ENCODE data around the gene BATF3. TPM values are rescaled to one million over a fixed set of nuclear protein-coding genes. Genes with fewer than 3 reads are reported as not detected.
A peak's percentile ranks its signal among the peaks of the same experiment; 100 is the strongest.
"Not testable (repeated sequence)": the region's sequence is repeated elsewhere in the genome, so short reads cannot be mapped to it uniquely, and the experiment has no call there.

Gene BATF3
- total and polyA plus RNA-seq, 5 donors from 2014 or later: 1.6 to 4.4 (median 2.6) TPM

DNA sequence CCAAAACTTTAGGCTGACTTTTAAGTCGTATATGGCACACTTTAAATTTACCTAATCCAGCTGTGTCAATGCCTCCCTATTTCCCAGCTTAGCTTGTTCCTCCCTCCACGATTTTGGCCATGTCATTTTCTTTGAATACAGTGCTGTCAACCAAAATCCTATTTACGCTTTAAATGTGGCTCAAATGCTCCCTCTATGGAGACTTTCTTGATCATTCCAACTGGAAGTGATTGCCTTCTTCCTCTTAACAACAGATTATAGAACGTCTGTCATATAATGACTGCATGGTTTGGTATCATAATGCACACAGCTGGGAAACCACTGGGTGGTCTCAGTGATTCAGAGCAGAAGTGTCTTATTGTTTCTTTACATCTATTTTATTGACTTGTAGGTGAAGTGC lies 18.9 kb upstream of the BATF3 start:
- Mint-ChIP-seq H3K27ac (no peak overlapping the region), H3K9me3 (peaks cover 0 to 7% (median 0%) of the 10 kb centered on the region in 7 donors), H3K36me3 (peaks cover 2% of the 10 kb centered on the region), H3K4me3 (no peak overlapping the region), H3K27me3 (peaks cover 22% of the 10 kb centered on the region), H3K4me1 (peaks cover 9 to 20% (median 17%) of the 10 kb centered on the region in 4 donors)
- peaks cover 13% of the 10 kb centered on the region for H3K4me1 ChIP-seq (ENCODE audit: control insufficient read depth, insufficient read depth, low read length, poor library complexity, severe bottlenecking)
- ATAC-seq (ENCODE audit: low read depth in 2 of 2) (no peak), DNase-seq (no peak)
- no peaks in the 10 kb centered on the region for H3K9me3 ChIP-seq (ENCODE audit: control insufficient read depth in 2 of 2, low read length in 2 of 2)
- H3K27me3 ChIP-seq (ENCODE audit: control insufficient read depth, insufficient read depth, low read length): peaks cover 5% of the 10 kb centered on the region
- H3K4me3 ChIP-seq (ENCODE audit: low read depth, low read length): no peak overlapping the region
- no peak overlapping the region for H3K27ac ChIP-seq (ENCODE audit: insufficient read depth, low read length, poor library complexity, severe bottlenecking)
- no peaks in the 10 kb centered on the region for H3K36me3 ChIP-seq (ENCODE audit: control insufficient read depth, insufficient read depth, low read length)

DNA sequence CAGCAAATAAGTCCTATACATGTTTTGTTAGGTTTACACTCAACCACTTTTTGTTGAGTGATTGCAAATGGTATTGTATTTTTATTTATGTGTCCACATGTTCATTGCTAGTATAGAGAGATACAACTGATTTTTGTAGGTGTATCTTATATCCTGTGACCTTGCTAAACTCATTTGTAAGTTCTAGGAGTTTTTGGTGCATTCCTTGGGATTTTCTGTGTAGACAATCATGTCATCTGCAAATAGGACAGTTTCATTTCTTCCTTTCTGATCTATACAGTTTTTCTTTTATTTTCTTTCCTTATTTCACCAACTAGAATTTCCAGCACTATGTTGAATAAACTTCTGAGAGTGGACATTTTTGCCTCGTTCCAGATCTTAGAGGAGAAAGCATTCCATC lies 16.5 kb upstream of the BATF3 start:
- Mint-ChIP-seq H3K36me3 (no peaks in the 10 kb centered on the region), H3K4me1 (peaks cover 0 to 4% (median 2%) of the 10 kb centered on the region in 4 donors), H3K9me3 (peaks cover 0 to 7% (median 0%) of the 10 kb centered on the region in 7 donors), H3K4me3 (no peak overlapping the region), H3K27ac (no peak overlapping the region), H3K27me3 (peaks cover 22% of the 10 kb centered on the region)
- Histone ChIP-seq H3K4me3 (ENCODE audit: low read depth, low read length) (no peak overlapping the region), H3K36me3 (ENCODE audit: control insufficient read depth, insufficient read depth, low read length) (no peaks in the 10 kb centered on the region), H3K27me3 (ENCODE audit: control insufficient read depth, insufficient read depth, low read length) (peaks cover 5% of the 10 kb centered on the region), H3K9me3 (ENCODE audit: control insufficient read depth in 2 of 2, low read length in 2 of 2) (no peaks in the 10 kb centered on the region), H3K27ac (ENCODE audit: insufficient read depth, low read length, poor library complexity, severe bottlenecking) (no peak overlapping the region), H3K4me1 (ENCODE audit: control insufficient read depth, insufficient read depth, low read length, poor library complexity, severe bottlenecking) (no peaks in the 10 kb centered on the region)
- ATAC-seq (ENCODE audit: low read depth in 2 of 2) (no peak), DNase-seq (no peak)

- Histone ChIP-seq H3K4me3 (ENCODE audit: low read depth, low read length) (no peak overlapping the region), H3K36me3 (ENCODE audit: control insufficient read depth, insufficient read depth, low read length) (no peaks in the 10 kb centered on the region), H3K27me3 (ENCODE audit: control insufficient read depth, insufficient read depth, low read length) (no peaks in the 10 kb centered on the region), H3K4me1 (ENCODE audit: control insufficient read depth, insufficient read depth, low read length, poor library complexity, severe bottlenecking) (no peaks in the 10 kb centered on the region), H3K9me3 (ENCODE audit: control insufficient read depth in 2 of 2, low read length in 2 of 2) (no peaks in the 10 kb centered on the region), H3K27ac (ENCODE audit: insufficient read depth, low read length, poor library complexity, severe bottlenecking) (no peak overlapping the region)
- peaks cover 0 to 4% (median 0%) of the 10 kb centered on the region in 7 donors for H3K9me3 Mint-ChIP-seq
- H3K4me1 Mint-ChIP-seq: no peaks in the 10 kb centered on the region
- no peak overlapping the region for H3K4me3 Mint-ChIP-seq
- H3K36me3 Mint-ChIP-seq: no peaks in the 10 kb centered on the region
- DNase-seq (no peak), ATAC-seq (ENCODE audit: low read depth in 2 of 2) (no peak)
- H3K27me3 Mint-ChIP-seq: peaks cover 17% of the 10 kb centered on the region
- no peak overlapping the region for H3K27ac Mint-ChIP-seq
Observed at GRCh38 chr1:212713465-212714136, 14.0 kb upstream of the BATF3 start.

DNA sequence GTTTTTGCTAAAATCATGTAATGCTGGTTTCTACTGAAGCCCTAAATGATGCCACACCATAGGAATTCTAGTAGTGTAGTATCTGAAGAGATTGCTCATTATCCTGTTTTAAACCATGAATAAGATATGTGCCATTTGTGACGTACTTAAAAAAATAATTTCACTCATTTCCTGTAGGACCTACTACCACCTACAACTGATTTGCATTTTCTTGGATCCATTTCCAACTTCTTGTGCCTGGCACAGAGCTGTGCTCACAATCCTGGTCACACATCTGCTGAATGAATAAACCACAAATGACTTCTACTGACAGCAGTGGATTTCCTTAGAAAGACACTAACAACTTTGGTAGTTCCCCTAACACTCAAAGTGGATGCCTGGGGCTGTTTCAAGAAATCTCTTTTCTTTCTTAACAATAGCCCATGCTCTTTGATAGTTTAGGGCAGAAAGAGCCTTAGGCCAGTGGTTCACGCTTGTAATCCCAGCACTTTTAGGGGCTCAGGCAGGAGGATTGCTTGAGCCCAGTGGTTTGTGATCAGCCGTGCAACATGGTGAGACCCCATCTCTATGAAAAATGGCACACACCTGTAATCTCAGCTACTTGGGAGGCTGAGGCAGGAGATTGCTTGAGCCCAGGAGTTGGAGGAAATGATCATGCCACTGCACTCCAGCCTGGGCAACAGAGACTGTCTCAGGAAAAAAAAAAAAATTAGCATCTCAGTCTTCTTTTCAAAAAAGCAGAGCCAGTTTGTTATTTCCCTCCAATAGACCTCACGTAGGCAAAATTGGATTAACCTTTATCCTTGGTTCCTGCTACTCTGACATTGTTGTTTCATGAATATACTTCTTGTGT lies 13.0 kb upstream of the BATF3 start:
- no peak overlapping the region for H3K4me3 Mint-ChIP-seq
- H3K9me3 Mint-ChIP-seq: peaks cover 0 to 2% (median 0%) of the 10 kb centered on the region in 7 donors

DNA sequence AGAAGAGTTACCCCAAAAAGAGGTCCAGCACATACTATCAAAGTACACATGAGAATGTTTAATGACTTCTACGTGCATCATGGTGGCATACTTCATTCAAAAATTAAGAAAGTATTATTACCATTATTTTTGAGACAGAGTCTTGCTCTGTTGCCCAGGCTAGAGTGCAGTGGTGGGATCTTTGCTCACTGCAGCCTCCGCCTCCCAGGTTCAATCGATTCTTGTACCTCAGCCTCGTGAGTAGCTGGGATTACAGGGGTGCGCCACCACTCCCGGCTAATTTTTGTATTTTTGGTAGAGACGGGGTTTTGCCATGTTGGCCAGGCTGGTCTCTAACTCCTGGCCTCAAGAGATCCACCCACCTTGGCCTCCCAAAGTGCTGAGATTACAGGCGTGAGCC lies 12.3 kb upstream of the BATF3 start:
- not testable (repeated sequence) for H3K4me1 Mint-ChIP-seq; H3K27ac Mint-ChIP-seq; H3K4me1 ChIP-seq (ENCODE audit: control insufficient read depth, insufficient read depth, low read length, poor library complexity, severe bottlenecking); H3K27ac ChIP-seq (ENCODE audit: insufficient read depth, low read length, poor library complexity, severe bottlenecking); ATAC-seq (ENCODE audit: low read depth in 2 of 2); H3K27me3 Mint-ChIP-seq; H3K4me3 ChIP-seq (ENCODE audit: low read depth, low read length); H3K36me3 ChIP-seq (ENCODE audit: control insufficient read depth, insufficient read depth, low read length); H3K27me3 ChIP-seq (ENCODE audit: control insufficient read depth, insufficient read depth, low read length); H3K9me3 Mint-ChIP-seq; H3K9me3 ChIP-seq (ENCODE audit: control insufficient read depth in 2 of 2, low read length in 2 of 2); H3K4me3 Mint-ChIP-seq; H3K36me3 Mint-ChIP-seq; DNase-seq

More for the DNA sequence above, 13.0 kb upstream of the BATF3 start:
- Mint-ChIP-seq H3K27me3 (peaks cover 13% of the 10 kb centered on the region), H3K36me3 (no peaks in the 10 kb centered on the region), H3K4me1 (no peaks in the 10 kb centered on the region), H3K27ac (no peak overlapping the region)
- ATAC-seq (ENCODE audit: low read depth in 2 of 2) (no peak), DNase-seq (peak in 1 of 3 donors; percentile 11)
- Histone ChIP-seq H3K9me3 (ENCODE audit: control insufficient read depth in 2 of 2, low read length in 2 of 2) (no peaks in the 10 kb centered on the region), H3K36me3 (ENCODE audit: control insufficient read depth, insufficient read depth, low read length) (no peaks in the 10 kb centered on the region), H3K4me1 (ENCODE audit: control insufficient read depth, insufficient read depth, low read length, poor library complexity, severe bottlenecking) (no peaks in the 10 kb centered on the region), H3K27ac (ENCODE audit: insufficient read depth, low read length, poor library complexity, severe bottlenecking) (no peak overlapping the region), H3K27me3 (ENCODE audit: control insufficient read depth, insufficient read depth, low read length) (no peaks in the 10 kb centered on the region), H3K4me3 (ENCODE audit: low read depth, low read length) (no peak overlapping the region)

DNA sequence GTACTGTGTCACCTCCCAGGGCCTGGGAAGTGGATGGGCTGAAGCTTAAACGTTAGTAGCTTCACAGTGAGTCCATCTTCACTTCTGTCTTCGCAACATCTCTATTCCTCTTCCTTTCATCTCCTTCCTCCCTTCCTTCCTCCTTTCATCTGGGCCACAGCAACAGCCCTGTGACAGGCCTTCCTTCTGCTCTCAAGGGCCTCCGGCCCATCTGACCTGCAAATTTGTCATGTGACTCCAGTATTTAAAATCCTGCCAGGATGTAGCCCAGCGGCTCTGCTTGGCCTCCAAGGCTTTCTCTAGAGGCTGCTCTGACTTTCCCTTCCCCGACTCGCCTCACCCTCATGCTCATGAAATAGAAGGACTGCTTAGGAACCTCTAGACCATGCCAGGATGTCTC lies 10.9 kb upstream of the BATF3 start:
- DNase-seq: no peak
- Histone ChIP-seq H3K9me3 (ENCODE audit: control insufficient read depth in 2 of 2, low read length in 2 of 2) (no peaks in the 10 kb centered on the region), H3K4me1 (ENCODE audit: control insufficient read depth, insufficient read depth, low read length, poor library complexity, severe bottlenecking) (no peaks in the 10 kb centered on the region), H3K27me3 (ENCODE audit: control insufficient read depth, insufficient read depth, low read length) (no peaks in the 10 kb centered on the region), H3K4me3 (ENCODE audit: low read depth, low read length) (no peak overlapping the region), H3K36me3 (ENCODE audit: control insufficient read depth, insufficient read depth, low read length) (no peaks in the 10 kb centered on the region), H3K27ac (ENCODE audit: insufficient read depth, low read length, poor library complexity, severe bottlenecking) (no peak overlapping the region)
- Mint-ChIP-seq H3K4me3 (no peak overlapping the region), H3K36me3 (no peaks in the 10 kb centered on the region), H3K9me3 (peaks cover 0 to 2% (median 0%) of the 10 kb centered on the region in 7 donors), H3K27ac (no peak overlapping the region), H3K4me1 (no peaks in the 10 kb centered on the region), H3K27me3 (peaks cover under 1% of the 10 kb centered on the region)
- no peak for ATAC-seq (ENCODE audit: low read depth in 2 of 2)

DNA sequence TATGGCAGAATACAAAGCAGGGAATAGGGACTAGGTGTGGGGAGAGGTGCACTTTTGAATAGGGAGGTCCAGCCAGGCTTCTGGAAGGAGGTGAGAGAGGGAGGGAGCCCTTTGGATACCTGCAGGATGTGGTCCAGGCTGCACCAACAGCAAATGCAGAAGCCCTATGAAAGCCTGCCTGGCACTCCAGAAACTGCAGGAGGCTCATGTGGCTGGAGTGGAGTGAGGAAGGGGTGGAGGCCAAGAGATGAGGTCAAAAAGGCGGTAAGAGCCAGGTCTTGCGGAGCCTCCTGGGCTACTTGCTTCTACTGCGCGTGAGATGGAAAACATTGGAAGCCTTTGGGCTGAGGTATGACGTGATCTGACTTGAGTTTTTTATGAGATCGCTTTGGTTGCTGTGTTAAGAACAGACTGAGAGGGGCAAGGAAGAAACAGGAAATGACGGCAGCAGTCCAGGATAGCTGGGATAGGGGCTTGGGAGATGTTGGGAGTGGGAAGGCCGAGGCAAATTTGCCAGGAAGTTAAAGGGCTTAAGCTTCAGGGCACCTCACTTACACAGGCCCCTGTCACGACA lies 4.4 kb upstream of the BATF3 start:
- no peak overlapping the region for H3K27ac Mint-ChIP-seq

More for the DNA sequence above, 4.4 kb upstream of the BATF3 start:
- ATAC-seq (ENCODE audit: low read depth in 2 of 2) (no peak), DNase-seq (no peak)
- Histone ChIP-seq H3K27ac (ENCODE audit: insufficient read depth, low read length, poor library complexity, severe bottlenecking) (no peak overlapping the region), H3K4me3 (ENCODE audit: low read depth, low read length) (no peak overlapping the region), H3K4me1 (ENCODE audit: control insufficient read depth, insufficient read depth, low read length, poor library complexity, severe bottlenecking) (peaks cover 21% of the 10 kb centered on the region), H3K9me3 (ENCODE audit: control insufficient read depth in 2 of 2, low read length in 2 of 2) (no peaks in the 10 kb centered on the region), H3K36me3 (ENCODE audit: control insufficient read depth, insufficient read depth, low read length) (no peaks in the 10 kb centered on the region), H3K27me3 (ENCODE audit: control insufficient read depth, insufficient read depth, low read length) (no peaks in the 10 kb centered on the region)
- peaks cover 0 to 3% (median 0%) of the 10 kb centered on the region in 7 donors for H3K9me3 Mint-ChIP-seq
- peaks cover 12 to 26% (median 14%) of the 10 kb centered on the region in 4 donors for H3K4me1 Mint-ChIP-seq
- H3K36me3 Mint-ChIP-seq: no peaks in the 10 kb centered on the region
- peaks cover 4% of the 10 kb centered on the region for H3K27me3 Mint-ChIP-seq
- no peak overlapping the region for H3K4me3 Mint-ChIP-seq
